Neural progenitor cell (in vitro differentiated cells): ENCODE data around the gene BRINP3. TPM values are rescaled to one million over a fixed set of nuclear protein-coding genes. Genes with fewer than 3 reads are reported as not detected.

Source experiments
- DNase-seq: peaks from one replicate; pipeline ENCODE4 v3.0.0-alpha.2; 2016; ENCODE audit warnings: low spot score
- H2AFZ ChIP-seq: fragments of 200-600 bp; sonication (generic); replicated peaks from 2 replicates; pipeline ENCODE4 v1.6.1; 2016; ENCODE audit warnings: antibody characterized with exemption
- H3F3A ChIP-seq: fragments of 200-600 bp; sonication (generic); 2 replicates; pipeline ENCODE4 v1.6.1; 2016; ENCODE audit warnings: antibody characterized with exemption, low read depth
- H3K27ac ChIP-seq: fragments of 200-600 bp; sonication (generic); 2 replicates; pipeline ENCODE4 v1.5.1; 2016; ENCODE audit warnings: mild to moderate bottlenecking
- H3K27me3 ChIP-seq: fragments of 200-600 bp; sonication (generic); 2 replicates; pipeline ENCODE4 v1.6.1; 2016; ENCODE audit warnings: mild to moderate bottlenecking, moderate library complexity
- H3K36me3 ChIP-seq: fragments of 200-600 bp; sonication (generic); 2 replicates; pipeline ENCODE4 v1.5.1; 2016
- H3K4me1 ChIP-seq: fragments of 200-600 bp; sonication (generic); 2 replicates; pipeline ENCODE4 v1.6.1; 2016; ENCODE audit warnings: mixed run types
- H3K4me2 ChIP-seq: fragments of 200-600 bp; sonication (generic); 2 replicates; pipeline ENCODE4 v1.6.1; 2016
- H3K4me3 ChIP-seq: fragments of 200-600 bp; sonication (generic); 2 replicates; pipeline ENCODE4 v1.5.1; 2016
- H3K79me2 ChIP-seq: fragments of 200-600 bp; sonication (generic); 2 replicates; pipeline ENCODE4 v1.6.1; 2016; ENCODE audit warnings: low read depth
- H3K9ac ChIP-seq: fragments of 200-600 bp; sonication (generic); 2 replicates; pipeline ENCODE4 v1.6.1; 2016
- H3K9me3 ChIP-seq: fragments of 200-600 bp; sonication (generic); 2 replicates; pipeline ENCODE4 v1.5.1; 2016; ENCODE audit warnings: low read depth
- H4K20me1 ChIP-seq: fragments of 200-600 bp; sonication (generic); 2 replicates; pipeline ENCODE4 v1.6.1; 2016; ENCODE audit warnings: low read depth
- H3K27ac Mint-ChIP-seq: 3 replicates; pipeline ENCODE4 v1.8.0; 2021; ENCODE audit warnings: mixed read lengths
- H3K27me3 Mint-ChIP-seq: 2 replicates; pipeline ENCODE4 v1.8.0; 2022; ENCODE audit warnings: low read depth, mild to moderate bottlenecking, inconsistent platforms, moderate library complexity, mixed read lengths; ENCODE audit not compliant: insufficient read depth
- H3K36me3 Mint-ChIP-seq: 3 replicates; pipeline ENCODE4 v1.8.0; 2021; ENCODE audit warnings: mixed read lengths
- H3K4me1 Mint-ChIP-seq: 3 replicates; pipeline ENCODE4 v1.8.0; 2021; ENCODE audit warnings: mixed read lengths
- H3K4me3 Mint-ChIP-seq: 3 replicates; pipeline ENCODE4 v1.8.0; 2021; ENCODE audit warnings: mild to moderate bottlenecking, moderate library complexity, mixed read lengths
- H3K9me3 Mint-ChIP-seq: 3 replicates; pipeline ENCODE4 v1.8.0; 2020; ENCODE audit warnings: mixed read lengths
- CTCF ChIP-seq: fragments of 200-600 bp; sonication (generic); IDR thresholded peaks from 2 replicates; pipeline ENCODE4 v1.5.1; 2017; ENCODE audit warnings: antibody characterized with exemption, mild to moderate bottlenecking
- EZH2 ChIP-seq: fragments of 200-600 bp; sonication (generic); IDR thresholded peaks from 2 replicates; pipeline ENCODE4 v1.6.1; 2017; ENCODE audit warnings: antibody characterized with exemption, mild to moderate bottlenecking, moderate library complexity
- EZH2phosphoT487 ChIP-seq: fragments of 200-600 bp; sonication (generic); IDR thresholded peaks from 2 replicates; pipeline ENCODE4 v1.6.1; 2017; ENCODE audit warnings: antibody characterized with exemption
- total RNA-seq: library from RNA; depleted of rRNA; stranded (reverse); fragments of >200 nt; gene quantifications from 2 replicates; pipeline ENCODE4 v1.2.3, GENCODE V29; 2015; ENCODE audit warnings: low replicate concordance

The BRINP3 gene
- total RNA-seq, 1 donor from 2014 or later, result not detected

- Mint-ChIP-seq H3K4me1 (peaks cover 40% of the 10 kb centered on the region), H3K9me3 (no peaks in the 10 kb centered on the region), H3K27me3 (peaks cover 17% of the 10 kb centered on the region), H3K4me3 (peak overlapping the region; percentile 59), H3K36me3 (no peaks in the 10 kb centered on the region), H3K27ac (peak overlapping the region; percentile 94)
- Histone ChIP-seq H3K79me2 (no peaks in the 10 kb centered on the region), H4K20me1 (no peaks in the 10 kb centered on the region), H3K36me3 (no peaks in the 10 kb centered on the region), H3K27me3 (peaks cover 31% of the 10 kb centered on the region), H2AFZ (no peak overlapping the region), H3K27ac (no peak overlapping the region), H3K4me2 (peak overlapping the region; percentile 73), H3F3A (peaks cover 21% of the 10 kb centered on the region), H3K4me1 (peaks cover 24% of the 10 kb centered on the region), H3K4me3 (no peak overlapping the region), H3K9ac (no peak overlapping the region), H3K9me3 (no peaks in the 10 kb centered on the region)
- TF ChIP-seq CTCF, result no peak
- no peak for DNase-seq
These were observed 2.6 kb upstream of the BRINP3 start for GRCh38 chr1:190480231-190480630.

DNA sequence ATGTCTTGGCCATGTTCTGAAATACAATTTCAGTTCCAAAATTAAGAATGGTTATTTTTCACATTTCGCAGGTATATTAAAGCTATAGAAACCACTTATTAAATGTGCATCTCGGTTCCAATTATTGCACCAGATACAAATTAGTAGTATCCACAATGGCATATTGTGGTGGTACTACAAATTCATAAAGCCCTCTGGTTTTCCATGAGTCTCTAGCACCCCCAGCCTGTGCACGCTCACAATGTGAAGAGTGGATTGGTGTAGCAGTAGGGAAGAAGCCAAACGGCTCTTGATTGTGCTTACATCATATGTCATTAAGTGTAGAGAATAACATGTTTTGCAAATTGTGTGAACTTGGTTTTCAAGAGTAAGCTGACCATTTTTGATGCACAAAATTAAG lies 1.9 kb upstream of the BRINP3 start:
- H3K4me1 ChIP-seq, result peaks cover 24% of the 10 kb centered on the region
- H3K9ac ChIP-seq, result no peak overlapping the region
- H3K36me3 Mint-ChIP-seq, result no peaks in the 10 kb centered on the region
- H3K9me3 Mint-ChIP-seq, result no peaks in the 10 kb centered on the region
- H3F3A ChIP-seq, result peaks cover 21% of the 10 kb centered on the region
- TF ChIP-seq EZH2, result no peak
- no peak for TF ChIP-seq EZH2phosphoT487
- peak; percentile 26 for TF ChIP-seq CTCF
- H3K27me3 Mint-ChIP-seq, result peaks cover 17% of the 10 kb centered on the region
- no peak overlapping the region for H2AFZ ChIP-seq
- no peaks in the 10 kb centered on the region for H4K20me1 ChIP-seq
- H3K36me3 ChIP-seq, result no peaks in the 10 kb centered on the region
- peaks cover 38% of the 10 kb centered on the region for H3K27me3 ChIP-seq
- no peak overlapping the region for H3K27ac ChIP-seq
- peaks cover 45% of the 10 kb centered on the region for H3K4me1 Mint-ChIP-seq
- H3K4me3 Mint-ChIP-seq, result peak overlapping the region; percentile 92
- H3K79me2 ChIP-seq, result no peaks in the 10 kb centered on the region
- H3K27ac Mint-ChIP-seq, result peak overlapping the region; percentile 94
- peak overlapping the region; percentile 73 for H3K4me2 ChIP-seq
- H3K9me3 ChIP-seq, result no peaks in the 10 kb centered on the region
- DNase-seq, result peak; percentile 44
- H3K4me3 ChIP-seq, result peak overlapping the region; percentile 53

DNA sequence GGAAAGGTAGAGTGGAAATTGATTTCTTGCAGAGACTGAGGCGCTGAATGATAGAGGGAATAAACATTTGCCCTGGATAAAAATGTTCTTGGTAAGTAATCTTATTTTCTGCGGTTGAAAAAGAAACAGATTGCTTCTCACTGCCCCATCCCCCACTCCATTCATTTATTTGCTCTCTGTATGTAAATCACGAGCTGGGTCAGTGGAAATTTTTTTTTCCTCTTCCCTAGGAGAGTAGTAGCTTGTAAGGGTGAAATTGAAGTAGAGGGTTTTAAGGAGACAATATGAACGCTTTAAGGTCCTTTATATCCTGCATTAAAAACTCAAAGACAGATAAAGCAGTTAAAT lies 1.4 kb upstream of the BRINP3 start:
- H3K4me3 Mint-ChIP-seq, result peak overlapping the region; percentile 92
- H3K4me1 ChIP-seq, result peaks cover 24% of the 10 kb centered on the region
- no peak overlapping the region for H3K9ac ChIP-seq
- H3K27ac Mint-ChIP-seq, result peak overlapping the region; percentile 91
- peak; percentile 48 for DNase-seq
- H3K36me3 ChIP-seq, result no peaks in the 10 kb centered on the region
- no peaks in the 10 kb centered on the region for H3K9me3 Mint-ChIP-seq
- H3K36me3 Mint-ChIP-seq, result no peaks in the 10 kb centered on the region
- H3K9me3 ChIP-seq, result no peaks in the 10 kb centered on the region
- H2AFZ ChIP-seq, result peak overlapping the region; percentile 92
- no peak overlapping the region for H3K27ac ChIP-seq
- no peaks in the 10 kb centered on the region for H3K79me2 ChIP-seq
- H3K27me3 Mint-ChIP-seq, result peaks cover 17% of the 10 kb centered on the region
- H3K4me3 ChIP-seq, result peak overlapping the region; percentile 53
- TF ChIP-seq CTCF, result no peak
- TF ChIP-seq EZH2phosphoT487, result no peak
- TF ChIP-seq EZH2, result no peak
- no peaks in the 10 kb centered on the region for H4K20me1 ChIP-seq
- H3F3A ChIP-seq, result peaks cover 21% of the 10 kb centered on the region
- peaks cover 45% of the 10 kb centered on the region for H3K4me1 Mint-ChIP-seq
- H3K4me2 ChIP-seq, result peak overlapping the region; percentile 73
- peaks cover 43% of the 10 kb centered on the region for H3K27me3 ChIP-seq
